SU-DHL-6 (cell line): ENCODE measurements around the gene EIF4B.
"Not testable (repeated sequence)": the region's sequence is repeated elsewhere in the genome, so short reads cannot be mapped to it uniquely, and the experiment has no call there.

Experiments used
- H2AFZ ChIP-seq: fragments of 200-600 bp; sonication (generic); 2 replicates; pipeline ENCODE4 v1.6.1; 2014; ENCODE audit warnings: low read depth, mild to moderate bottlenecking, moderate library complexity, mixed read lengths, antibody characterized with exemption, low read length; ENCODE audit not compliant: severe bottlenecking
- H3F3A ChIP-seq: fragments of 200-600 bp; shearing (Covaris generic); 2 replicates; pipeline ENCODE4 v1.6.0; 2016; ENCODE audit warnings: antibody characterized with exemption, mild to moderate bottlenecking; ENCODE audit not compliant: insufficient read depth
- H3K27ac ChIP-seq: fragments of 200-600 bp; sonication (generic); 2 replicates; pipeline ENCODE4 v1.5.1; 2016; ENCODE audit warnings: low read depth, mild to moderate bottlenecking, low read length, moderate library complexity, mixed read lengths
- H3K27me3 ChIP-seq: fragments of 200-600 bp; sonication (generic), shearing (Covaris generic); 2 replicates; pipeline ENCODE4 v1.6.0; 2014; ENCODE audit warnings: mild to moderate bottlenecking, low read length
- H3K36me3 ChIP-seq: fragments of 200-600 bp; sonication (generic); 2 replicates; pipeline ENCODE4 v1.6.1; 2014; ENCODE audit warnings: mild to moderate bottlenecking, low read length, mixed read lengths
- H3K4me2 ChIP-seq: fragments of 300-600, 200-600 bp; shearing (Covaris generic), sonication (generic); 2 replicates; pipeline ENCODE4 v1.6.0; 2014; ENCODE audit warnings: low read length, low read depth, mild to moderate bottlenecking; ENCODE audit not compliant: poor library complexity, severe bottlenecking
- H3K4me3 ChIP-seq: fragments of 200-600 bp; sonication (generic); 2 replicates; pipeline ENCODE4 v1.5.1; 2014; ENCODE audit warnings: antibody characterized with exemption, low read length, mild to moderate bottlenecking, mixed read lengths; ENCODE audit not compliant: insufficient read depth, poor library complexity, severe bottlenecking
- H3K79me2 ChIP-seq: fragments of 200-600 bp; sonication (generic); 2 replicates; pipeline ENCODE4 v1.6.1; 2014; ENCODE audit warnings: mild to moderate bottlenecking, low read length, moderate library complexity; ENCODE audit not compliant: insufficient read depth
- H3K9ac ChIP-seq: fragments of 200-600 bp; sonication (generic); 2 replicates; pipeline ENCODE4 v1.7.0; 2014; ENCODE audit warnings: mild to moderate bottlenecking, low read length
- H3K9me2 ChIP-seq: fragments of 200-600 bp; sonication (generic); replicated peaks from 2 replicates; pipeline ENCODE4 v1.6.1; 2014; ENCODE audit warnings: low read length; ENCODE audit not compliant: insufficient read depth
- H3K9me3 ChIP-seq: fragments of 200-600 bp; sonication (generic); 2 replicates; pipeline ENCODE4 v1.6.1; 2014; ENCODE audit warnings: low read length, mixed read lengths; ENCODE audit not compliant: insufficient read depth
- H4K20me1 ChIP-seq: fragments of 200-600 bp; sonication (generic); 2 replicates; pipeline ENCODE4 v1.6.1; 2014; ENCODE audit warnings: low read depth, mild to moderate bottlenecking, antibody characterized with exemption, low read length, moderate library complexity, mixed read lengths
- EZH2phosphoT487 ChIP-seq: fragments of 200-600 bp; sonication (generic), shearing (Covaris generic); conservative IDR thresholded peaks from 2 replicates; pipeline ENCODE4 v1.6.1; 2018; ENCODE audit warnings: mild to moderate bottlenecking, antibody characterized with exemption, low read length, moderate library complexity, mixed read lengths
- TF ChIP-seq, protein P1 (sequence below): fragments of 200-600 bp; sonication (generic); IDR thresholded peaks from one replicate; pipeline ENCODE4 v1.5.1; 2017; ENCODE audit warnings: antibody characterized with exemption, mild to moderate bottlenecking, low read length, moderate library complexity; ENCODE audit not compliant: insufficient read depth, poor library complexity, severe bottlenecking

Gene EIF4B

DNA sequence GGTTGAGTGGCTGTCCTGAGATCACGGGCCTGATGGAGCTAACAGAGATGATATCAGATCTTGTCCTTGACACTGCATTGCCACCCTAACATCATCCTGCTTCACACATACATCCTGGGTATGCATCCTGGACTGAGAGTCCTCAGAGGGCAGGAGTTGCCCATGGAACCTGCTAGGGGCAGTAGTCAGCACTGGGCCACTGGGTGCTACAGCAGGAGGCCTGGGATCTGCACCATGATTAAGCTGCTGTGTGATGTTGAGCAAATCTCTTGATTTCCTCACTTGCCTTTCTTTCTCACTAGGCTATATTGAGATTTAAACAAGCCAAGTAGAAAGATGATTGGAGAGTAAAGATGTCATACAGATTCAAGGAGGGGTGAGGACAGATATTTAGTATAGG, 22.1 kb upstream of the EIF4B start:
- H2AFZ ChIP-seq = no peak overlapping the region
- no peaks in the 10 kb centered on the region for H4K20me1 ChIP-seq
- H3K4me3 ChIP-seq = no peak overlapping the region
- no peaks in the 10 kb centered on the region for H3K79me2 ChIP-seq
- H3K27me3 ChIP-seq = no peaks in the 10 kb centered on the region
- H3K4me2 ChIP-seq = no peak overlapping the region
- H3K9ac ChIP-seq = no peak overlapping the region
- H3K36me3 ChIP-seq = no peaks in the 10 kb centered on the region
- H3K9me2 ChIP-seq = no peaks in the 10 kb centered on the region
- no peaks in the 10 kb centered on the region for H3K9me3 ChIP-seq
- TF ChIP-seq, protein P1, sequence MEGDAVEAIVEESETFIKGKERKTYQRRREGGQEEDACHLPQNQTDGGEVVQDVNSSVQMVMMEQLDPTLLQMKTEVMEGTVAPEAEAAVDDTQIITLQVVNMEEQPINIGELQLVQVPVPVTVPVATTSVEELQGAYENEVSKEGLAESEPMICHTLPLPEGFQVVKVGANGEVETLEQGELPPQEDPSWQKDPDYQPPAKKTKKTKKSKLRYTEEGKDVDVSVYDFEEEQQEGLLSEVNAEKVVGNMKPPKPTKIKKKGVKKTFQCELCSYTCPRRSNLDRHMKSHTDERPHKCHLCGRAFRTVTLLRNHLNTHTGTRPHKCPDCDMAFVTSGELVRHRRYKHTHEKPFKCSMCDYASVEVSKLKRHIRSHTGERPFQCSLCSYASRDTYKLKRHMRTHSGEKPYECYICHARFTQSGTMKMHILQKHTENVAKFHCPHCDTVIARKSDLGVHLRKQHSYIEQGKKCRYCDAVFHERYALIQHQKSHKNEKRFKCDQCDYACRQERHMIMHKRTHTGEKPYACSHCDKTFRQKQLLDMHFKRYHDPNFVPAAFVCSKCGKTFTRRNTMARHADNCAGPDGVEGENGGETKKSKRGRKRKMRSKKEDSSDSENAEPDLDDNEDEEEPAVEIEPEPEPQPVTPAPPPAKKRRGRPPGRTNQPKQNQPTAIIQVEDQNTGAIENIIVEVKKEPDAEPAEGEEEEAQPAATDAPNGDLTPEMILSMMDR = no peak
- no peak for TF ChIP-seq EZH2phosphoT487
- H3F3A ChIP-seq = no peaks in the 10 kb centered on the region
- no peak overlapping the region for H3K27ac ChIP-seq

DNA sequence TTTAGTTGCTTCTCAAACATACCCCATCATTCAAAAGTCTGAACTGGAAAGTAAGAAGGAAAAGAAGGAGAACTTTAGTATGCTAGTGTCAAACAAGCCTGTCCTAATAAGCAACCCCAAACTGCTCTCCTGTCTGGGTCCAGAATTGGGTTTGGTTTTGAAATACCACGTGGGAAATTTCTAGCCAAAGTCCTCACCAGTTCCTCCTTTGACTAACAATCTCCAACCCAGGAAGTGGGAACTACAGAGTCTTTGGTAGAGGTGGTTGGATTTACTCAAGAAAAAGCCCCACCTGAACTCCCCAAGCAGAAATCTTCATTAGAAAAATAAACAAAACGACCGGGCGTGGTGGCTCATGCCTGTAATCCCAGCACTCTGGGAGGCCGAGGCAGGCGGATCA, 17.4 kb upstream of the EIF4B start:
- H3K27ac ChIP-seq = no peak overlapping the region
- H3K27me3 ChIP-seq = no peaks in the 10 kb centered on the region
- H3K36me3 ChIP-seq = no peaks in the 10 kb centered on the region
- H2AFZ ChIP-seq = no peak overlapping the region
- no peaks in the 10 kb centered on the region for H3F3A ChIP-seq
- no peaks in the 10 kb centered on the region for H4K20me1 ChIP-seq
- no peaks in the 10 kb centered on the region for H3K79me2 ChIP-seq
- H3K9me3 ChIP-seq = no peaks in the 10 kb centered on the region
- TF ChIP-seq, protein P1 = no peak
- no peak for TF ChIP-seq EZH2phosphoT487
- H3K4me3 ChIP-seq = no peak overlapping the region
- H3K9ac ChIP-seq = no peak overlapping the region
- no peaks in the 10 kb centered on the region for H3K9me2 ChIP-seq
- H3K4me2 ChIP-seq = no peak overlapping the region

DNA sequence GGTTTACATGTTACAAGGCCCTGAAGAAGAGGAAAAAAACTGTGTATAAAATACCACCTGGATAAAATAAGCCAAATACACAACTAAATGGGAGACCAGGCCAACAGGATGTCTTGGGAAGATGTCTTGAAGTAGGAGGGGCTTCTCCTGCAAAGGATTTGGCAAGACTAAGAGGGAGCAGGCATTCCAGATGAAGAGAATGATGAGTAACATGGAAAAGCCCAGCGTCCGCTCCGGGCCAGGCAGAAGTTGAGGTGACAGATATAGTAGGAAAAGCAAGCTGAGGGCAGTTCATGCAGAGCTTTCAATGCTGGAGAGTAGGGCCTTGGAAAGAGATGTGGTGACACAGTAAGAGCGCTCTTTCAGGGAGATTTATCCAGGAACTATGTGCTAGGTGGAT, 16.1 kb upstream of the EIF4B start:
- Histone ChIP-seq H3K4me2 (no peak overlapping the region), H3K27ac (no peak overlapping the region), H3K4me3 (no peak overlapping the region), H2AFZ (no peak overlapping the region), H3F3A (no peaks in the 10 kb centered on the region), H3K9ac (no peak overlapping the region), H3K27me3 (no peaks in the 10 kb centered on the region), H3K9me3 (no peaks in the 10 kb centered on the region), H4K20me1 (no peaks in the 10 kb centered on the region), H3K9me2 (no peaks in the 10 kb centered on the region), H3K79me2 (no peaks in the 10 kb centered on the region), H3K36me3 (no peaks in the 10 kb centered on the region)
- TF ChIP-seq, protein P1 = no peak
- TF ChIP-seq EZH2phosphoT487 = no peak

DNA sequence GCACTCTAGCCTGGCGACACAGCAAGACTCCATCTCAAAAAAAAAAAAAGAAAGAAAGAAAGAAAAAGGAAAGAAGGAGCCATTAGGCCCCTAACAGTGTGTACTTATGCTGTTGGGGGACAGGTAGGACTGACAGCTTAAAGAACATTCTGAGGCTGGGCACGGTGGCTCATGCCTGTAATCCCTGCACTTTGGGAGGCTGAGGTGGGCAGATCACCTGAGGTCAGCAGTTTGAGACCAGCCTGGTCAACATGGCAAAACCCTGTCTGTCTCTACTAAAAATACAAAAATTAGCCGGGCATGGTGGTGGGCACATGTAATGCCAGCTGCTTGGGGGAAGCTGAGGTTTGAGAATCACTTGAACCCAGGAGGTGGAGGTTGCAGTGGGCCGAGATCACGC, 14.0 kb upstream of the EIF4B start:
- not testable (repeated sequence) for H2AFZ ChIP-seq, H3K9me2 ChIP-seq, H3K9ac ChIP-seq, H3K27me3 ChIP-seq, H3K9me3 ChIP-seq, H3K36me3 ChIP-seq, H3K4me2 ChIP-seq, H4K20me1 ChIP-seq, H3K27ac ChIP-seq, H3F3A ChIP-seq, H3K4me3 ChIP-seq, H3K79me2 ChIP-seq
